Spleen (tissue), 11 donors: ENCODE data around the gene TIE1. TPM values are rescaled to one million over a fixed set of nuclear protein-coding genes. Genes with fewer than 3 reads are reported as not detected.

Source experiments
- DNase-seq: peaks from one replicate; pipeline ENCODE4 v3.0.0-alpha.2; 2020
- H3K27ac ChIP-seq, 8 donors: fragments of 200-600 bp; sonication (generic) in 7 of 8; 1 replicate in 4 of 8; 2 replicates in 4 of 8; pipeline versions ENCODE4 v1.5.0 to v1.8.0; 2016 to 2021; ENCODE audit warnings: inconsistent platforms in 4 of 8, mild to moderate bottlenecking in 4 of 8, moderate library complexity in 1 of 8
- H3K27me3 ChIP-seq, 7 donors: fragments of 200-600 bp; sonication (generic) in 6 of 7; replicated peaks in 1 of 7; 1 replicate in 4 of 7; 2 replicates in 3 of 7; pipeline versions ENCODE4 v1.5.0 to v1.8.0; 2016 to 2021; ENCODE audit warnings: inconsistent platforms in 3 of 7, mild to moderate bottlenecking in 1 of 7
- H3K36me3 ChIP-seq, 6 donors: fragments of 200-600 bp; sonication (generic) in 5 of 6; 1 replicate in 4 of 6; 2 replicates in 2 of 6; pipeline versions ENCODE4 v1.5.0 to v1.8.0; 2016 to 2021; ENCODE audit warnings: inconsistent platforms in 2 of 6
- H3K4me1 ChIP-seq, 6 donors: fragments of 200-600 bp; sonication (generic) in 5 of 6; 1 replicate in 3 of 6; 2 replicates in 3 of 6; pipeline versions ENCODE4 v1.5.0 to v1.8.0; 2016 to 2021; ENCODE audit warnings: inconsistent platforms in 3 of 6
- H3K4me3 ChIP-seq, 8 donors: fragments of 200-600 bp; sonication (generic) in 7 of 8; 1 replicate in 4 of 8; 2 replicates in 4 of 8; pipeline versions ENCODE4 v1.5.0 to v1.8.0; 2016 to 2021; ENCODE audit warnings: inconsistent platforms in 4 of 8, mild to moderate bottlenecking in 4 of 8, moderate library complexity in 2 of 8
- H3K9me3 ChIP-seq, 8 donors: fragments of 200-600 bp; sonication (generic) in 7 of 8; 1 replicate in 4 of 8; 2 replicates in 4 of 8; pipeline versions ENCODE4 v1.5.0 to v1.8.0; 2016 to 2021; ENCODE audit warnings: inconsistent platforms in 4 of 8
- POLR2A ChIP-seq, 3 donors: fragments of 450-650 bp; IDR thresholded peaks; one replicate each; pipeline ENCODE4 v1.5.1; 2017; ENCODE audit warnings: antibody characterized with exemption in 3 of 3, mild to moderate bottlenecking in 1 of 3
- POLR2AphosphoS5 ChIP-seq, 3 donors: sonication (generic); formaldehyde crosslinking; IDR thresholded peaks; one replicate each; pipeline ENCODE4 v1.5.1; 2017; ENCODE audit warnings: antibody characterized with exemption in 3 of 3
- WGBS, 5 donors: extraction: QIAGEN DNeasy Blood & Tissue Kit in 3 of 5; methylation state at CpG; one replicate each; pipeline versions ENCODE4 v1.1.5 to v1.1.7; 2013 to 2018; 5-methylcytosine and 5-hydroxymethylcytosine counted together
- intact Hi-C: fragments of 100-400 bp; cut with DNase I; formaldehyde crosslinking; loops from one replicate; pipeline ENCODE4 v1.15.0; 2023; ENCODE audit warnings: low total_unique reads
- polyA plus RNA-seq, 3 donors: library from polyadenylated mRNA; stranded (reverse); fragments of 200-250 nt; gene quantifications; one replicate each; pipeline ENCODE4 v1.2.1, GENCODE V29; 2013
- total RNA-seq, 7 donors: library from RNA; depleted of rRNA in 3 of 7; stranded (reverse); fragments of >200 nt in 3 of 7; fragmentation: NEBNext Ultra II Directional in 4 of 7; extraction: Animal tissue kit (Norgen Biotek cat#: 25700) in 4 of 7; gene quantifications; one replicate each; pipeline versions ENCODE4 v1.1.0 to v1.2.1, GENCODE V29; 2016 to 2021
- TF ChIP-seq, protein P1 (sequence below), 11 experiments: fragments of 200-600 bp in 7 of 11; fragments of 450-650 bp in 4 of 11; sonication (generic) in 4 of 11; IDR thresholded peaks in 8 of 11; conservative IDR thresholded peaks in 3 of 11; 1 replicate in 7 of 11; 2 replicates in 4 of 11; pipeline versions ENCODE4 v1.4.0 to v1.8.0; 2016 to 2021; ENCODE audit warnings: antibody characterized with exemption in 11 of 11, inconsistent platforms in 4 of 11, mild to moderate bottlenecking in 1 of 11
- donor health status: healthy with polysubstance abuse.
- donor health status: DM: no; HTN: no; CAD: no; lungs with moderate emphysema.
- donor health status: DM: no; HTN: no; CAD: no.
- donor health status: Bipolar disorder and iron deficiency.
- donor health status: healthy.
- donor health status: DM: no; HTN: no; CAD: no.
- donor health status: DM: yes; HTN: yes; CAD: no.

TIE1 gene
- total and polyA plus RNA-seq, 10 donors: 4.9 to 81.8 (median 55.7) TPM

DNA sequence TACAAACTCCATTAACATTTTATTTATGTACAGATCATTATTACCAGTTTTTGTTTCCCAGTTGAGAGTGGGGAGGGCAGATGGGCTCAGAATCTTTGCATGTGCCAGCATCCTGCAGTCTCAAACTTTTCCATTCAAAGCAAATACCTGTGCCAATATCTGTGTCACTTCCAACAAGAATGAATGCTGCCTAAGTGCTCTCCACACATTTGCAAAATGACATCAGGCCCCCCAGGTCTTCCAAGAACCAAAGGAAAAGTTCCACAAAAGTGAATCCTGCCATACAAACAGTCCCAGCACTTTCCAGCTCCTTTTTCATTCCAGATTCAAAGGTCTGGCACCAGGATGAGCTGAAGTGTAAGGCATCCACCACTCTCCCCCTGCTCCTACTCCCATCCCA, 1.7 kb upstream of the TIE1 start:
- no peak for DNase-seq
- TF ChIP-seq POLR2AphosphoS5 (IDR thresholded peaks at IDR 0.05) (no peak), POLR2A (IDR thresholded peaks at IDR 0.05) (no peak)
- TF ChIP-seq, protein P1, sequence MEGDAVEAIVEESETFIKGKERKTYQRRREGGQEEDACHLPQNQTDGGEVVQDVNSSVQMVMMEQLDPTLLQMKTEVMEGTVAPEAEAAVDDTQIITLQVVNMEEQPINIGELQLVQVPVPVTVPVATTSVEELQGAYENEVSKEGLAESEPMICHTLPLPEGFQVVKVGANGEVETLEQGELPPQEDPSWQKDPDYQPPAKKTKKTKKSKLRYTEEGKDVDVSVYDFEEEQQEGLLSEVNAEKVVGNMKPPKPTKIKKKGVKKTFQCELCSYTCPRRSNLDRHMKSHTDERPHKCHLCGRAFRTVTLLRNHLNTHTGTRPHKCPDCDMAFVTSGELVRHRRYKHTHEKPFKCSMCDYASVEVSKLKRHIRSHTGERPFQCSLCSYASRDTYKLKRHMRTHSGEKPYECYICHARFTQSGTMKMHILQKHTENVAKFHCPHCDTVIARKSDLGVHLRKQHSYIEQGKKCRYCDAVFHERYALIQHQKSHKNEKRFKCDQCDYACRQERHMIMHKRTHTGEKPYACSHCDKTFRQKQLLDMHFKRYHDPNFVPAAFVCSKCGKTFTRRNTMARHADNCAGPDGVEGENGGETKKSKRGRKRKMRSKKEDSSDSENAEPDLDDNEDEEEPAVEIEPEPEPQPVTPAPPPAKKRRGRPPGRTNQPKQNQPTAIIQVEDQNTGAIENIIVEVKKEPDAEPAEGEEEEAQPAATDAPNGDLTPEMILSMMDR (IDR thresholded peaks at IDR 0.05 in 8 of 11, conservative IDR thresholded peaks at IDR 0.05 in 3 of 11): no peak
- Histone ChIP-seq H3K27me3 (no peaks in the 10 kb centered on the region), H3K9me3 (no peaks in the 10 kb centered on the region), H3K4me3 (no peak overlapping the region), H3K36me3 (no peaks in the 10 kb centered on the region), H3K4me1 (peaks cover 0 to 56% (median 29%) of the 10 kb centered on the region in 6 donors), H3K27ac (peak overlapping the region in 3 of 8 donors; percentile 70 to 80 (median 79))
- intact Hi-C loops: no loop called here

DNA sequence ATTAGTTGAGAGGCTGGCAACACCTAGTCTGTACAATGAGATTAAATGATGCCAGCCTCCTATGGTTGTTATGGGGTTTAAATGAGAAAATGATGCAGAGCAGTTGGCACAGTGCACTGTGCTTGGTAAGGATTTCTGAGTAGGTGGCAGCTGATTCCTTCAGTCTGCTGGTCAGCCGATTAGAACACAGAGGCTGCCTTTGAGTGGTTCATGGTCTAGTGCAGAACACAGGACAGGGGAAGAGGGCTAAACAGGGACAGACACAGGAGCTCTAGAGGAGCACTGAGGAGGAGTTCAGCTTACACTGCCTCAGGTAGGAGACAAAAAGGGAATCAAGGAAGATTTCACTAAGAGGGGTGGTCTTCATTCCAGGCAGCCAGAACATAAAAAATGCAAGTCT, 1.4 kb downstream of the TIE1 start:
- 52 to 70% (median 69%) methylated on average over 1 of the region's 1 CpG for WGBS, 5 donors
- H3K27ac ChIP-seq: peak overlapping the region in 1 of 8 donors; percentile 70
- H3K27me3 ChIP-seq: no peaks in the 10 kb centered on the region
- H3K36me3 ChIP-seq: peaks cover 0 to 7% (median 0%) of the 10 kb centered on the region in 6 donors
- TF ChIP-seq, protein P1 (IDR thresholded peaks at IDR 0.05 in 8 of 11, conservative IDR thresholded peaks at IDR 0.05 in 3 of 11): no peak
- TF ChIP-seq POLR2A (IDR thresholded peaks at IDR 0.05) (no peak), POLR2AphosphoS5 (IDR thresholded peaks at IDR 0.05) (no peak)
- intact Hi-C loops: no loop called here
- DNase-seq: peak; percentile 8
- H3K9me3 ChIP-seq: no peaks in the 10 kb centered on the region
- H3K4me3 ChIP-seq: peak overlapping the region in 7 of 8 donors; percentile 19 to 59 (median 31)
- peaks cover 0 to 43% (median 16%) of the 10 kb centered on the region in 6 donors for H3K4me1 ChIP-seq

DNA sequence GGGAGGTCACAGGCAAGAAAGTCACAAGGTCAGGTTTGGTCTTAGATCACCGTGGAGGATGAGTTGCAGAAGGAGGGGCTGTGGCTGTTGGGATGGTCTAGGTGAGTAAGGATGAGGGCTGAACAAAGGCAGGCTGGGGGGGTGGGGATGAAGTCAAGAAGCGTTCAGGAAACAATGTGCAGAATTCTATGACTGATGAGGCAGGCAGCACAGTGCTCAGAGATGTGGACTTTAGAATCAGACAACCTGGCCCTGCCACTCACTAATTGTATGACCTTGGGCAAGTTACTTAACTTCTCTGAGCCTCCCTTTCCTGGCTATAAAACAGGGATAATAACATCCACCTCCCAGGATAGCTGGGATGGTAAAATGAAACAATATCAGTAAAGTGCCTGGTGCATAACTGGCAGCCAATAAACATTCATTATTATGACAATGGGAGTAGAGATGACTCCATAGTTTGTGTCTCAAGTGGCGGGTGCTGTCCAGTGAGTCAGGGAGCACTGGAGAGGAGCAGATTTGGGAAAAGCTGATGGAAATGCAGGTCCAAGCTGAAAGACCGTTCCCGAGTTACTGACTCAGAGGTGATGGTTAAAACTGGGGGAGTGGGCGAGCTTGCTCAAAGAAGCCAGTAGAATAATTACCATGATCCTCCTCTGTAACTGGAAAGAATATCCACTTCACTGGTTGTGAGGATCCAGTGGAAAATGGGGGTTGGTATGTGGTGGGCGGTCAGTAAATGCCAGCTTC, 2.1 kb downstream of the TIE1 start:
- WGBS, 5 donors: 75 to 83% (median 78%) methylated on average over 7 of the region's 7 CpGs
- no peaks in the 10 kb centered on the region for H3K9me3 ChIP-seq
- no peaks in the 10 kb centered on the region for H3K27me3 ChIP-seq
- H3K4me3 ChIP-seq: peak overlapping the region in 4 of 8 donors; percentile 22 to 59 (median 39)
- H3K36me3 ChIP-seq: peaks cover 0 to 14% (median 0%) of the 10 kb centered on the region in 6 donors
- peak; percentile 19 for DNase-seq
- no peak overlapping the region for H3K27ac ChIP-seq
- peaks cover 0 to 43% (median 16%) of the 10 kb centered on the region in 6 donors for H3K4me1 ChIP-seq
- no peak for TF ChIP-seq POLR2AphosphoS5 (IDR thresholded peaks at IDR 0.05)
- TF ChIP-seq, protein P1 (IDR thresholded peaks at IDR 0.05 in 8 of 11, conservative IDR thresholded peaks at IDR 0.05 in 3 of 11): no peak
- no peak for TF ChIP-seq POLR2A (IDR thresholded peaks at IDR 0.05)
- intact Hi-C loops: no loop called here
